Hepatocyte (in vitro differentiated cells): ENCODE measurements around the gene PTPRCAP. TPM values are rescaled to one million over a fixed set of nuclear protein-coding genes. Genes with fewer than 3 reads are reported as not detected.

Experiments used
- DNase-seq: peaks from one replicate; pipeline ENCODE4 v3.0.0-alpha.2; 2016; ENCODE audit warnings: low spot score
- H2AFZ ChIP-seq: fragments of 200-600 bp; sonication (generic); 2 replicates; pipeline ENCODE4 v1.6.0; 2016; ENCODE audit warnings: antibody characterized with exemption, mild to moderate bottlenecking
- H3K27ac ChIP-seq: fragments of 200-600 bp; sonication (generic); 2 replicates; pipeline ENCODE4 v1.5.1; 2016; ENCODE audit warnings: mild to moderate bottlenecking
- H3K27me3 ChIP-seq: fragments of 200-600 bp; sonication (generic); 2 replicates; pipeline ENCODE4 v1.6.1; 2016
- H3K36me3 ChIP-seq: fragments of 200-600 bp; sonication (generic); replicated peaks from 2 replicates; pipeline ENCODE4 v1.5.1; 2016; ENCODE audit warnings: low read depth; ENCODE audit not compliant: insufficient read depth
- H3K4me1 ChIP-seq: fragments of 200-600 bp; sonication (generic); 2 replicates; pipeline ENCODE4 v1.5.1; 2016; ENCODE audit warnings: mild to moderate bottlenecking, moderate library complexity; ENCODE audit not compliant: insufficient read depth
- H3K4me2 ChIP-seq: fragments of 200-600 bp; sonication (generic); 2 replicates; pipeline ENCODE4 v1.6.0; 2016
- H3K4me3 ChIP-seq: fragments of 200-600 bp; sonication (generic); 2 replicates; pipeline ENCODE4 v1.5.1; 2016; ENCODE audit warnings: mild to moderate bottlenecking
- H3K79me2 ChIP-seq: fragments of 200-600 bp; sonication (generic); 2 replicates; pipeline ENCODE4 v1.6.0; 2017; ENCODE audit warnings: mild to moderate bottlenecking
- H3K9me2 ChIP-seq: fragments of 200-600 bp; sonication (generic); replicated peaks from 2 replicates; pipeline ENCODE4 v1.6.0; 2017; ENCODE audit warnings: mild to moderate bottlenecking; ENCODE audit not compliant: insufficient read depth
- H3K9me3 ChIP-seq: fragments of 200-600 bp; sonication (generic); 2 replicates; pipeline ENCODE4 v1.5.1; 2016; ENCODE audit warnings: low read depth, mild to moderate bottlenecking
- H4K20me1 ChIP-seq: fragments of 200-600 bp; sonication (generic); 2 replicates; pipeline ENCODE4 v1.6.0; 2016; ENCODE audit warnings: mild to moderate bottlenecking; ENCODE audit not compliant: insufficient read depth, poor library complexity, severe bottlenecking
- EZH2 ChIP-seq: fragments of 200-600 bp; sonication (generic); IDR thresholded peaks from 2 replicates; pipeline ENCODE4 v1.6.1; 2016; ENCODE audit warnings: antibody characterized with exemption, mild to moderate bottlenecking, borderline replicate concordance
- EZH2phosphoT487 ChIP-seq: fragments of 200-600 bp; sonication (generic); IDR thresholded peaks from one replicate; pipeline ENCODE4 v1.6.1; 2018; ENCODE audit warnings: antibody characterized with exemption, mild to moderate bottlenecking, low read depth, moderate library complexity; ENCODE audit not compliant: unreplicated experiment, severe bottlenecking
- WGBS: methylation state at CpG from one replicate; pipeline ENCODE4 v1.1.6; 2016; ENCODE audit warnings: low lambda C conversion rate; ENCODE audit errors: missing lambda C conversion rate; 5-methylcytosine and 5-hydroxymethylcytosine counted together
- polyA plus RNA-seq: library from polyadenylated mRNA; unstranded; fragments of >200 nt; fragmentation: Nextera tagmentation; extraction: Ambion mirVana; gene quantifications from 2 replicates; pipeline ENCODE4 v1.2.1, GENCODE V29; 2016
- total RNA-seq: library from RNA; depleted of rRNA; stranded (reverse); fragments of >200 nt; gene quantifications from 2 replicates; pipeline ENCODE4 v1.2.3, GENCODE V29; 2014
- TF ChIP-seq, protein P1 (sequence below): fragments of 200-600 bp; sonication (generic); IDR thresholded peaks from 2 replicates; pipeline ENCODE4 v1.5.1; 2016; ENCODE audit warnings: antibody characterized with exemption, mild to moderate bottlenecking; ENCODE audit not compliant: poor library complexity

PTPRCAP gene
- total and polyA plus RNA-seq, 2 experiments from 2014 or later = 1.0 to 2.5 TPM

DNA sequence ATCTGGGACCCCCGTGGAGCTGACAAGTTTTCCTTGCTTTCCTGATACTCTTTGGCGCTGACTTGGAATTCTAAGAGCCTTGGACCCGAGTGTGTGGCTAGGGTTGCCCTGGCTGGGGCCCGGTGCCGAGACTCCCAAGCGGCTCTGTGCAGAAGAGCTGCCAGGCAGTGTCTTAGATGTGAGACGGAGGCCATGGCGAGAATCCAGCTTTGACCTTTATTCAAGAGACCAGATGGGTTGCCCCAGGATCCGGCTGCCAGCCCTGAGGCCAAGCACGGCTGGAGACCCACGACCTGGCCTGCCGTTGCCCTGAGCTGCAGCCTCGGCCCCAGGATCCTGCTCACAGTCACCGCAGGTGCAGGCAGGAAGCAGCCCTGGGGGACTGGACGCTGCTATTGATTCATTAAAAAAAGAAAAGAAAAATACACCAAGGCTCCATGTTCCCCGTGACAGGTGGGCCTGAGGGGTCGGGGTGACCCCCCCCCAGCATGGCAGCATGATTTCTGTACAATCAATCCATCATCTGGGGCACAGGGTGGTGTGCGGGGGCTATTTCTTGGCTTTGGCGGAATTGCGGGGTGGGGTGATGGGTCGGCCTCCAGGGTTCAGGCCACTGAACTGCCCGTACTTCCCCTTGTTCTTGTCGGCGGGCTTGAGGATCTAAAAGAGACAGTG, 39.4 kb downstream of the PTPRCAP start:
- DNase-seq = no peak
- Histone ChIP-seq H3K36me3 (no peaks in the 10 kb centered on the region), H3K27ac (no peak overlapping the region), H3K4me2 (no peak overlapping the region), H3K79me2 (peaks cover 28% of the 10 kb centered on the region), H3K9me3 (no peaks in the 10 kb centered on the region), H3K4me1 (peaks cover 15% of the 10 kb centered on the region), H2AFZ (no peak overlapping the region), H3K27me3 (no peaks in the 10 kb centered on the region), H3K4me3 (no peak overlapping the region), H4K20me1 (peaks cover 11% of the 10 kb centered on the region), H3K9me2 (no peaks in the 10 kb centered on the region)
- 92% methylated on average over 24 of the region's 24 CpGs for WGBS
- TF ChIP-seq EZH2phosphoT487 (no peak), EZH2 (no peak)
- TF ChIP-seq, protein P1, sequence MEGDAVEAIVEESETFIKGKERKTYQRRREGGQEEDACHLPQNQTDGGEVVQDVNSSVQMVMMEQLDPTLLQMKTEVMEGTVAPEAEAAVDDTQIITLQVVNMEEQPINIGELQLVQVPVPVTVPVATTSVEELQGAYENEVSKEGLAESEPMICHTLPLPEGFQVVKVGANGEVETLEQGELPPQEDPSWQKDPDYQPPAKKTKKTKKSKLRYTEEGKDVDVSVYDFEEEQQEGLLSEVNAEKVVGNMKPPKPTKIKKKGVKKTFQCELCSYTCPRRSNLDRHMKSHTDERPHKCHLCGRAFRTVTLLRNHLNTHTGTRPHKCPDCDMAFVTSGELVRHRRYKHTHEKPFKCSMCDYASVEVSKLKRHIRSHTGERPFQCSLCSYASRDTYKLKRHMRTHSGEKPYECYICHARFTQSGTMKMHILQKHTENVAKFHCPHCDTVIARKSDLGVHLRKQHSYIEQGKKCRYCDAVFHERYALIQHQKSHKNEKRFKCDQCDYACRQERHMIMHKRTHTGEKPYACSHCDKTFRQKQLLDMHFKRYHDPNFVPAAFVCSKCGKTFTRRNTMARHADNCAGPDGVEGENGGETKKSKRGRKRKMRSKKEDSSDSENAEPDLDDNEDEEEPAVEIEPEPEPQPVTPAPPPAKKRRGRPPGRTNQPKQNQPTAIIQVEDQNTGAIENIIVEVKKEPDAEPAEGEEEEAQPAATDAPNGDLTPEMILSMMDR = no peak

DNA sequence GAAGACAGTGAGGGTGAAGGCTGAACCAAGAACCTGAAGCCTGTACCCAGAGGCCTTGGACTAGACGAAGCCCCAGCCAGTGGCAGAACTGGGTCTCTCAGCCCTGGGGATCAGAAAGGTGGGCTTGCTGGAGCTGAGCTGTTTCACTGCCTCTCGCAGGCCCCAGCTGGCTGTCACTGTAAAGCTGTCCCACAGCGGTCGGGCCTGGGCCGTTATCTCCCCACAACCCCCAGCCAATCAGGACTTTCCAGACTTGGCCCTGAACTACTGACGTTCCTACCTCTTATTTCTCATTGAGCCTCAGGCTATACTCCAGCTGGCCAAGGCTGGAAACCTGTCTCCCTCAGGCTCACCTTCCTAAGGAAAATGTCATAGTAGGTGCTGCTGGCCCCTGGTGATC, 39.9 kb downstream of the PTPRCAP start:
- TF ChIP-seq, protein P1 = no peak
- no peak for TF ChIP-seq EZH2
- TF ChIP-seq EZH2phosphoT487 = no peak
- WGBS = 73% methylated on average over 6 of the region's 6 CpGs
- no peak overlapping the region for H3K4me3 ChIP-seq

DNA sequence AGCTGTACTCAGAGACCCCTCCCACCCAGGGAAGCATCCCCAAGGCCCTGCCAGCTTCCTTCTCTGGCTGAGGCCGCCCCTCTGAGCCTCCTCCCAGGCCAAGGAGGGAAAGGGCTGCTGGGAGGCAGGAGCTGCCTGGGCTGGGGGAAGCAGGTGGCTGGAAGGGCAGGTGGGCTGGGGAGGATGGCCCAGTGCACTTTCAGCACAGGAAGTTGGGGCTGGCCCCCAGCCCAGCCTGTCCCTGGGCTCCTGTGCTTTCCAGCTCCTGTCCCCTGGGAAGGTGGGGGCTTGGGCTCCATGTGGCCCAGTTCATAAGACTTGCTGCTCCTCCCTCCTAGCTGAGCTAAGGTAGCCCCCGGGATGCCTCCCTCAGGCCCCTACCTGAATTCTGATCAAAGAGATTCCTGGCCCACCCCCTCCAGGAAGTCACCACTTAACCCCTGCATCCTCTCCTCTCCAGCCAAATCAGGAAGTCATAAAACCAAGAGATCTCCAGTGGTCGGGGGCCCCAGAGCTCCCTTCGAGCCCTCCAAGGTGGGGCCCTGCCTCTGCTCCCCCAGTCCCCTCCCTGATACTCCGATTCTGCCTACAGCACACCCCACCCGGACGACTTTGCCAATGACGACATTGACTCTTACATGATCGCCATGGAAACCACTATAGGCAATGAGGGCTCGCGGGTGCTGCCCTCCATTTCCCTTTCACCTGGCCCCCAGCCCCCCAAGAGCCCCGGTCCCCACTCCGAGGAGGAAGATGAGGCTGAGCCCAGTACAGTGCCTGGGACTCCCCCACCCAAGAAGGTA, 40.7 kb downstream of the PTPRCAP start:
- H3K4me1 ChIP-seq = peaks cover 9% of the 10 kb centered on the region
- no peak for DNase-seq
- no peak overlapping the region for H3K4me2 ChIP-seq
- TF ChIP-seq EZH2 = no peak
- TF ChIP-seq, protein P1 = no peak
- no peak for TF ChIP-seq EZH2phosphoT487
- H2AFZ ChIP-seq = no peak overlapping the region
- no peak overlapping the region for H3K4me3 ChIP-seq
- H3K27ac ChIP-seq = no peak overlapping the region
- 76% methylated on average over 13 of the region's 13 CpGs for whole genome bisulfite sequencing
- no peaks in the 10 kb centered on the region for H3K36me3 ChIP-seq
- no peaks in the 10 kb centered on the region for H3K9me2 ChIP-seq
- H3K27me3 ChIP-seq = no peaks in the 10 kb centered on the region
- no peaks in the 10 kb centered on the region for H3K9me3 ChIP-seq
- peaks cover 11% of the 10 kb centered on the region for H4K20me1 ChIP-seq
- H3K79me2 ChIP-seq = peaks cover 30% of the 10 kb centered on the region

More for the DNA sequence above, 39.9 kb downstream of the PTPRCAP start:
- no peaks in the 10 kb centered on the region for H3K27me3 ChIP-seq
- peaks cover 11% of the 10 kb centered on the region for H4K20me1 ChIP-seq
- no peak overlapping the region for H3K27ac ChIP-seq
- peaks cover 15% of the 10 kb centered on the region for H3K4me1 ChIP-seq
- H3K36me3 ChIP-seq = no peaks in the 10 kb centered on the region
- H3K4me2 ChIP-seq = no peak overlapping the region
- peaks cover 29% of the 10 kb centered on the region for H3K79me2 ChIP-seq
- H3K9me3 ChIP-seq = no peaks in the 10 kb centered on the region
- DNase-seq = no peak
- H3K9me2 ChIP-seq = no peaks in the 10 kb centered on the region
- H2AFZ ChIP-seq = no peak overlapping the region
